Measurements from ENCODE around the gene PRSS8.

- TF ChIP-seq, protein P1, sequence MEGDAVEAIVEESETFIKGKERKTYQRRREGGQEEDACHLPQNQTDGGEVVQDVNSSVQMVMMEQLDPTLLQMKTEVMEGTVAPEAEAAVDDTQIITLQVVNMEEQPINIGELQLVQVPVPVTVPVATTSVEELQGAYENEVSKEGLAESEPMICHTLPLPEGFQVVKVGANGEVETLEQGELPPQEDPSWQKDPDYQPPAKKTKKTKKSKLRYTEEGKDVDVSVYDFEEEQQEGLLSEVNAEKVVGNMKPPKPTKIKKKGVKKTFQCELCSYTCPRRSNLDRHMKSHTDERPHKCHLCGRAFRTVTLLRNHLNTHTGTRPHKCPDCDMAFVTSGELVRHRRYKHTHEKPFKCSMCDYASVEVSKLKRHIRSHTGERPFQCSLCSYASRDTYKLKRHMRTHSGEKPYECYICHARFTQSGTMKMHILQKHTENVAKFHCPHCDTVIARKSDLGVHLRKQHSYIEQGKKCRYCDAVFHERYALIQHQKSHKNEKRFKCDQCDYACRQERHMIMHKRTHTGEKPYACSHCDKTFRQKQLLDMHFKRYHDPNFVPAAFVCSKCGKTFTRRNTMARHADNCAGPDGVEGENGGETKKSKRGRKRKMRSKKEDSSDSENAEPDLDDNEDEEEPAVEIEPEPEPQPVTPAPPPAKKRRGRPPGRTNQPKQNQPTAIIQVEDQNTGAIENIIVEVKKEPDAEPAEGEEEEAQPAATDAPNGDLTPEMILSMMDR (IDR thresholded peaks at IDR 0.05) = no peak
- TF ChIP-seq POLR2AphosphoS5 (IDR thresholded peaks at IDR 0.05) (no peak), EP300 (IDR thresholded peaks at IDR 0.05; ENCODE audit: low read depth) (no peak)
Measured at GRCh38 chr16:31082368-31083045, 53.0 kb downstream of the PRSS8 start.
